WTC11 (cell line): ENCODE results near the gene TRPV2.

Experiments
- CTCF ChIP-seq: fragments of 200-600 bp; IDR thresholded peaks from 2 replicates; pipeline ENCODE4 v1.8.0; 2022; ENCODE audit warnings: antibody characterized with exemption
- IRF1 ChIP-seq: sonication (generic); formaldehyde crosslinking; IDR thresholded peaks from 2 replicates; pipeline ENCODE4 v1.8.0; 2023; ENCODE audit warnings: missing genetic modification reagents
- JUN ChIP-seq: sonication (generic); formaldehyde crosslinking; IDR thresholded peaks from 2 replicates; pipeline ENCODE4 v1.8.0; 2023; ENCODE audit warnings: mild to moderate bottlenecking, missing genetic modification reagents
- NR1H2 ChIP-seq: sonication (generic); formaldehyde crosslinking; IDR thresholded peaks from 2 replicates; pipeline ENCODE4 v1.9.0; 2021; ENCODE audit warnings: mild to moderate bottlenecking, moderate library complexity, missing genetic modification reagents
- PREB ChIP-seq: sonication (generic); formaldehyde crosslinking; IDR thresholded peaks from 2 replicates; pipeline ENCODE4 v1.8.1; 2022; ENCODE audit warnings: mild to moderate bottlenecking, missing genetic modification reagents, moderate library complexity, borderline replicate concordance
- USF2 ChIP-seq: sonication (generic); formaldehyde crosslinking; IDR thresholded peaks from 2 replicates; pipeline ENCODE4 v1.8.1; 2023; ENCODE audit warnings: mild to moderate bottlenecking, missing genetic modification reagents, moderate library complexity
- ZNF121 ChIP-seq: sonication (generic); formaldehyde crosslinking; IDR thresholded peaks from 2 replicates; pipeline ENCODE4 v1.8.0; 2023; ENCODE audit warnings: missing genetic modification reagents
- ZNF138 ChIP-seq: sonication (generic); formaldehyde crosslinking; conservative IDR thresholded peaks from 2 replicates; pipeline ENCODE4 v1.8.1; 2022; ENCODE audit warnings: mild to moderate bottlenecking, moderate library complexity, missing genetic modification reagents

GRCh38 chr17:16478649-16479048 is 63.3 kb downstream of the TRPV2 start:
- TF ChIP-seq JUN: no peak
- no peak for TF ChIP-seq CTCF
- no peak for TF ChIP-seq ZNF121
- no peak for TF ChIP-seq PREB (CRISPR knock-in tag)
- no peak for TF ChIP-seq NR1H2 (CRISPR knock-in tag)
- TF ChIP-seq ZNF138: no peak
- TF ChIP-seq IRF1 (CRISPR knock-in tag): no peak
- TF ChIP-seq USF2: no peak
